Astrocyte of the cerebellum (primary cell): ENCODE data around the gene RCBTB1.
A peak's percentile ranks its signal among the peaks of the same experiment; 100 is the strongest.

Experiments
- DNase-seq: peaks from one replicate; pipeline ENCODE4 v3.0.0-alpha.2; 2011; ENCODE audit warnings: low read depth
- H3K4me3 ChIP-seq: 2 replicates; pipeline ENCODE4 v1.5.1; 2011; ENCODE audit warnings: mild to moderate bottlenecking, low read depth, low read length, moderate library complexity
- CTCF ChIP-seq: IDR thresholded peaks from 2 replicates; pipeline ENCODE4 v1.5.1; 2012; ENCODE audit warnings: low read length, low read depth, moderate library complexity, mild to moderate bottlenecking; ENCODE audit errors: missing control alignments
- in situ Hi-C: cut with HindIII; loops from 2 replicates; pipeline ENCODE4 v1.10.0; 2017; ENCODE audit warnings: low sequenced_read_pairs

Gene RCBTB1

DNA sequence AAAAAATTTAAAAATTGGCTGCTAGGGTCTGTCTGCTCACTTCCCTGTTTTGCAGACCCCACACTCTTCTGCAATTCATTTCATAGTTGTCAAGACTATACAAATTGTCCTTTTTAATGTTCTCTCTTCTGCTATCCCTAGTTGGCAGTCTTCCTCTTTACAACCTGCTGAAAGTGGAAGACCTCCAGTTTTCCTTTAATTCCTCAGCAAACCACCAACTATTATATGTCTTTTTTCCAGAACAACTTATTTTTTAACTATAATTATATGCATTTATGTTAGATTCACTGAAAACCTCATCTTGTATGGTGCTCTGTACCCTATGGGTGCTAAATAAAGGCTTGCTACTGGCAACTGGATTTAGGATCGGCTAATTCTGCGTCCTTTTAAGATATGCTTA is 90.7 kb downstream of the RCBTB1 start:
- in situ Hi-C loops, result no loop called here
- peak overlapping the region; percentile 49 for H3K4me3 ChIP-seq
- no peak for TF ChIP-seq CTCF
- no peak for DNase-seq

GRCh38 chr13:49488563-49488962 is 96.8 kb downstream of the RCBTB1 start:
- H3K4me3 ChIP-seq, result no peak overlapping the region
- TF ChIP-seq CTCF, result no peak
- in situ Hi-C loops, result no loop called here
- no peak for DNase-seq
